GM19238 (cell line): Measurements from ENCODE around the gene CCP110.
A peak's percentile ranks its signal among the peaks of the same experiment; 100 is the strongest.

ENCODE experiments used
- DNase-seq: peaks from one replicate; pipeline ENCODE4 v3.0.0; 2011; ENCODE audit warnings: low spot score; ENCODE audit not compliant: insufficient read length

CCP110 gene, protein sequence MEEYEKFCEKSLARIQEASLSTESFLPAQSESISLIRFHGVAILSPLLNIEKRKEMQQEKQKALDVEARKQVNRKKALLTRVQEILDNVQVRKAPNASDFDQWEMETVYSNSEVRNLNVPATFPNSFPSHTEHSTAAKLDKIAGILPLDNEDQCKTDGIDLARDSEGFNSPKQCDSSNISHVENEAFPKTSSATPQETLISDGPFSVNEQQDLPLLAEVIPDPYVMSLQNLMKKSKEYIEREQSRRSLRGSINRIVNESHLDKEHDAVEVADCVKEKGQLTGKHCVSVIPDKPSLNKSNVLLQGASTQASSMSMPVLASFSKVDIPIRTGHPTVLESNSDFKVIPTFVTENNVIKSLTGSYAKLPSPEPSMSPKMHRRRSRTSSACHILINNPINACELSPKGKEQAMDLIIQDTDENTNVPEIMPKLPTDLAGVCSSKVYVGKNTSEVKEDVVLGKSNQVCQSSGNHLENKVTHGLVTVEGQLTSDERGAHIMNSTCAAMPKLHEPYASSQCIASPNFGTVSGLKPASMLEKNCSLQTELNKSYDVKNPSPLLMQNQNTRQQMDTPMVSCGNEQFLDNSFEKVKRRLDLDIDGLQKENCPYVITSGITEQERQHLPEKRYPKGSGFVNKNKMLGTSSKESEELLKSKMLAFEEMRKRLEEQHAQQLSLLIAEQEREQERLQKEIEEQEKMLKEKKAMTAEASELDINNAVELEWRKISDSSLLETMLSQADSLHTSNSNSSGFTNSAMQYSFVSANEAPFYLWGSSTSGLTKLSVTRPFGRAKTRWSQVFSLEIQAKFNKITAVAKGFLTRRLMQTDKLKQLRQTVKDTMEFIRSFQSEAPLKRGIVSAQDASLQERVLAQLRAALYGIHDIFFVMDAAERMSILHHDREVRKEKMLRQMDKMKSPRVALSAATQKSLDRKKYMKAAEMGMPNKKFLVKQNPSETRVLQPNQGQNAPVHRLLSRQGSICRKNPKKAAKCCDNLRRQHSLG

DNA sequence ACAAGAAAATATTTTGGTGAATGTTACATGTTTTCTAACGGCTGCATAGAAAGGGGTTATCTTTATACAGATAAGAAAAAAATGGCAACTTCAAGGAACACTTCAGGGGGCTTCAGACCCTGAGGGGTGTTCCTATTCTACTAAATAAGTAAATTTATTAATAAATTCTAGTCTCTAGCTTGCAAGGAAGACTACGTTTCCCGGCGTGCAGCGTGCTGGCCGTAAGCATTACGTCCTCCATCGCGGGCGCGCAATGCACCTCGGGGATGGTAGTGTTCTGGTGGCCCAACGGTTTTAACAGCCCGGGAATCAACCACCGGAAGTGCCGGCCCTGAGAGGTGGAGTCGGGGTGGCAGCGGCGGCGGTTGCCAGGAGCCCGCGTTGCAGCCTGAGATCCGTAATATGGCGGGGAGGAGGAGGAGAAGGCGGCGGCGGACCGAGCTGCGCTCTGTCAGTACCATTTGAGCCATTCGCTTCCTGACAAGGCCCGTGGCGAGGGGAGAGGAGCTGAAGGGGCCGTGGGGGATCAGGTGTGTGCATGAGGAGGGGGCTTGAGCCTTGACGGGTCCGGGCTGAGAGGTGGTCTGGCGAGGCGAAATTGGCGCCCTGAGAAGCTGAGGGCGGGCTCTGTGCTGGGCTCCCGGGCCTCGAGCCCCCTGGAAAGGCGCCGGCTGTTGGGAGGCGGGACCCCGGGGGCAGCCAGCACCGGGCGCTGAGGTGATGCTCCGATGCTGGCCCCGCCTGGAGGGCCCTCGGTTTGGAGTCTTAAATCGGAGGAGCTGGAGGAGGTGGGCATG lies at the start of gene CCP110:
TSS of gene CCP110 (plus strand) at position 384 of the 797 bp plus-strand sequence. CDS start 3,940 bp downstream, outside the sequence.
- DNase-seq, result peak; percentile 83

DNA sequence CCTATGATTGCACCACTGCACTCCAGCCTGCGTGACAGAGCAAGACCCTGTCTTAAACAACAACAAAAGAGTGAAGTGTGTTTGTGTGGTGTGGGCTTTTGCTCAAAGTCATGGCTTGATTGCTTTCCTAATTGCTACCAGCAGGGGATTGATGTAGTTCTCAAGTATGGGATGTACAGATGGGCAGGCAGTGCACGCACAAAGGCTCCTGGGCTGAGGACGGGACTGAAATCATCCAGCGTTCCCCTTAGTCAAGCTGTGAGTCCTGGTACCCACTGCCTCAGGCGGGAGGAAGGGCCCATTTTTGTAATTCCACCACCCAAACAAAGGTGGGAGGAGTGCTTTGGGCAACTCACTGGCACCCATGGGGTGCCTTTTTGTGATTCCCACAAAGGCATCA lies 49.1 kb upstream of the CCP110 start:
- DNase-seq, result no peak

DNA sequence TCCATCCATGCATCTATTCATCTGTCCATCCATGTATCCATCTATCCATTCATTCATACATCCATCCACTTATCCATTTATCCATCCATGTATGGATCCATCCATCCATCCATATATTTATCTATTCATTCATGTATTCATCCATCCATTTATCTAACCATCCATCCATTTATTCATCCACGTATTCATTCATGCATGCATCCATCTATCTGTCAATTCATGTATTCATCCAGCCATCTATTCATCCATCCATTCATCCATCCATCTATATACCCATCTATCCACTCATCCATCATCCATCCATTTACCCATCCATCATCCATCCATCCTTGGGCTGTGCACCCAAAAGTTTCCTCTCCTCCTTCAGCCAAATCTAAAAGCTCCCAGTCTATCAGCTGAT lies 45.2 kb upstream of the CCP110 start:
- no peak for DNase-seq

DNA sequence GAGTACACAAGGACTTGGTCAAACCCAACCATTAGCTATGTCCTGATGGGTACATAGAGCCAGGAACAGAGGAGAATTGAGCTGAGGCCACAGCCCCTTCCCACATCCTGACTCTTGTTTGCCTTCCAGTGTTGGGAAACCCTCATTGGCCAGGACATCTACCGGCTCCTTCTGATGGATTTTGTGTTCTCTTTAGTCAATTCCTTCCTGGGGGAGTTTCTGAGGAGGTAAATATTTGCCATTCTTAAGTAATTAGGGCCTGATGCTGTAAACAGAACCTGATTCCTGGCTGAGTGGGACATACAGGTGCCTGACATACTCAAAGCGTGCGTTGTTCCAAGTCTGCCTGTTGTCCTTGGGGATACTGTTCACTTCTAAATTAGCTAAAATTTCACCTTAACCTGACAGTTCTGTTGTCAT lies 44.4 kb upstream of the CCP110 start:
- DNase-seq, result no peak

DNA sequence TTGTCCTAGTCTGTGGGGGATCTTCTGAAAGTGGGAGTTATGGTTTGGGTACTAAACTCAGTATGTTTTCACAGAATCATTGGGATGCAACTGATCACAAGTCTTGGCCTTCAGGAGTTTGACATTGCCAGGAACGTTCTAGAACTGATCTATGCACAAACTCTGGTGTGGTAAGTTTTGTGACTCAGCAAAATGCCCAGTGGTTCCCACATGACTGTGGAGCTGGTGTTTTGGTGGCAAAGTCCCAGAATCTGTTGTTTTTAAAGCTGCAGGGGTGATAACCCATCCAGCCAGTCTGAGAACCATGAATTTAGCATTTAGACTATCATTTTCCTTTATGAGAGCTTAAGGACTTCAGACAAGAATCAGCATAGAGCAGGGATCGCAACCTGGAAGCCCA lies 42.4 kb upstream of the CCP110 start:
- no peak for DNase-seq

DNA sequence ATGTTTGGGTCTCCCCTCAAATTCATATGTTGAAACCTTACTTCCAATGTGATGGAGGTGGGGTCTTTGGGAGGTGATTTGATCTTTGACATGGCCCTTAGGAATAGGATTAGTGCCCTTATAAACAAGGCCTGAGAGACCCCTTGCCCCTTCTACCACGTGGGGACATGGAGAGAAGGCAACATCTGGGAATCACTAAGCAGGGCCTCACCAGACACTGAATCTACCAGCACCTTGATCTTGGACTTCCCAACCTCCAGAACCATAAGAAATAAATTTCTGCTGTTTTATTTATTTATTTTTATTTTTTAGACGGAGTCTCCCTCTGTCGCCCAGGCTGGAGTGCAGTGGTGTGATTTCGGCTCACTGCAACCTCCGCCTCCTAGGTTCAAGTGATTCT lies 42.0 kb upstream of the CCP110 start:
- DNase-seq, result no peak

DNA sequence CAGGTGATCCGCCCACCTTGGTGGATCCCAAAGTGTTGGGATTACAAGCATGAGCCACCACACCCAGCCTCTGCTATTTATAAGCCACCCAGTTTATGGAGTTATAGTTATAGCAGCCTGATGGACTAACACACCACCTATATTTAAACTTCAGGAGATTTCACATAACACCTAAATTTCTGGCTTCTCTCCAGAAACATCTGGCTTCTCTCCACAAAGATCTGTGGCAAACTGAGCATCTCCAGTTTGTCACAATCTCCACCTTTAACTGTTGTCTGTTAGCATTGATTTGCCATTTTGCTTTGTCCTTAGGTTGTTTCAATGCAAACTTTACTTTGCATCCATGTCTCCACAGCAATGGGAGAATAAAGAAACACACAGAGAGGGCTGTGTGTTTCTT lies 41.5 kb upstream of the CCP110 start:
- no peak for DNase-seq

DNA sequence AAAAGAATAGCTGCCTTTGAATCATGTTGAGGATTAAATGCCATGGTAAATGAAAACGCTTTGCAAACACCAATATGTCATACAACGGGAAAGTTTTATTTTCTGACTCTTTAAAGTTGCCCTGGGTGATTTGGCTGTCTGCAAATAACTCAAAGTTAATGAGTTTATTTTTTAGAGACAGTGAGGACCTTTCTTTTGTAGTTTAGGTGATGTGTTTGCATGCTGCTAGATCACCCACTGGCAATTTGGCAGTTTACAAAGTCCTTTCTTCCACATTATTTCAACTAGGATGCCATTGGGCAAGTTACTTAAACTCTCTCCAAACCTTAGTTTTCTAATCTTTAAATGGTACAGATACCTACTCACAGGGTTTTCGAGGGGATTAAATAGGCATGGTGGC lies 39.6 kb upstream of the CCP110 start:
- no peak for DNase-seq

DNA sequence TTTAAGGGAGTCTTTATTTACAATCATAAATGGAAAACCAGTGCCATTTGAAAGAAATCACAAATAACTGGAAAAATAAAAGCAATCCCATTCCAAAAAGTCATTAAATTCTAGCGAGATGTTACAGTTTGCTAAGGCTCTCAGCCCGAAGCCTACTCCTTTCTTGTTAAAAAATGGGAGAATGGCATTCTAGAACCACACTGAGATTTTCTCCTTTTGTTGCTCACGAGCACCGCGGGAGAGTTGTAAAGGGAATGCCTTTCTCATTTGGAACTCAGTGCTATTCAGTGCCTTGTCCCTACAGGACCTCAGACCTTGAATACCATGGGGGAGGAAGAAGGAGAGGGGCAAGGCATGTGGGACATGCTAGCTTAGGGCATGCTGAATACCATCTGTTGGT lies 38.1 kb upstream of the CCP110 start:
- no peak for DNase-seq

DNA sequence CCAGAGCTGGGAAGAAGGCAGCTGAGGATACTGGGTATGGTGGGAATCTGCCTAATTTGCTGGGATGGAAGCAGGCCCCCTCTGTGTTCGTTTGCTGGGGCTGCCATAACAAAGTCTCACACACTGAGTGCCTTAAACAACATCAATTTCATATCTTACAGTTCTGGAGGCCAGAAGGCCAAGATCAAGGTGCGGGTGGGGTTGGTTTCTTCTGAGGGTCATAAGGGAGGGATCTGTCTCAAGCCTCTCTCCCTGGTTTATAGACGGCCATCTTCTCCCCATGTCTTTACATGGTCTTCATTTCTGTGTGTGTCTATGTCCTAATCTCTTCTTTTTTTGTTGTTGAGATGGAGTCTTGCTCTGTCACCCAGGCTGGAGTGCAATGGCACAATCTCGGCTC lies 37.7 kb upstream of the CCP110 start:
- DNase-seq, result no peak

DNA sequence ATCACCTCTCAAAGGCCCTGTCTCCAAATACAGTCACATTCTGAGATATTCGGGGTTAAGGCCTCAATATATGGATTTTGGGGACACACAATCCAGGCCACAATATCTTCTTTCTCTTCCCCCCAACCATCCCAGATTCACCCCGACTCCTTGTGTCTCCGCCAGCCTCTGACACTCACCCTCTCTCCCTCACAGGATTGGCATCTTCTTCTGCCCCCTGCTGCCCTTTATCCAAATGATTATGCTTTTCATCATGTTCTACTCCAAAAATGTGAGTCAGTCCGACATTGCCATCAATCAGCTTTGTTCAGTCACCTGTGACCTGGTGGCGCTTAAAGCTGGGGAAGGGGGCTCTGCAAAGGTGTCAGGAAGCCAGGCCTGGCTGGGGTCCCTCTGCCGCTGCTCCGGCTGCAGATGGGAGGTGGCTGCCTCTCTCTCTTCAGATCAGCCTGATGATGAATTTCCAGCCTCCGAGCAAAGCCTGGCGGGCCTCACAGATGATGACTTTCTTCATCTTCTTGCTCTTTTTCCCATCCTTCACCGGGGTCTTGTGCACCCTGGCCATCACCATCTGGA lies 36.9 kb upstream of the CCP110 start:
- no peak for DNase-seq

DNA sequence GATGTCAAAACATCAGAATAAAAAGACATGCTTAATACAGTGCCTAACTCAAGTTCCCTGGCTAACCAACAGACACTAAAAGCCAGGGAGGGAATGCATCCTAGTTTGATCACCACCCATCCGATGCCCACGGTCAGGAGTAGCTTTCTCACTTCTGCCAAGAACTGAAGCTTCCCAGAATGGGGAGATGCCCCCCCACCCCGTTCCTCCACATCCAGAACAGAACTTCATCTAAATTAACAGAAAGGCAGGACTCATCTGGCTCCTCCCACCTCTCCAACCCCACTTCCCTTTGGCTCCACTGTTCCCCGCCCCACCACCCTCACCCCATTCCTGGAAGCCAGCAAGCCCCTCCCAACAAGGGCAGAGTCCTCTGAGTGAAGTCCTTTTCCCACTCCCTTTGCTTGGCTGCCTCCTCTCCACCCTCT lies 35.5 kb upstream of the CCP110 start:
- DNase-seq, result no peak

DNA sequence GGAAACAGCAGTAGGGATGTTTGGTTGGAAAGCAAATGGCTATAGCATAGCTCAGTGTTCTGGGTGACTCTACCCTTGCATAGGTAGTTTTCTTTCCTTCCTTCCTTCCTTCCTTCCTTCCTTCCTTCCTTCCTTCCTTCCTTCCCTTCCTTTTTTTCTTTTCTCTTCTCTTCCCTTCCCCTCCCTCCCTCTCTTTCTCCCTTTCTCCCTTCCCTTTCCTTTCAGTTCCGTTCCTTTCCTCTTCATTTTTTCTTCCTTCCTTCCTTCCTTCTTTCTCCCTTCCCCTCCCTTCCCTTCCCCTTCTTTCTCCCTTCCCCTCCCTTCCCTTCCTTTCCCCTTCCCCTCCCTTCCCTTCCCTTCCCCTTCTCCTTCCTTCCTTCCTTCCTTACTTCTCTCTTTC lies 33.1 kb upstream of the CCP110 start:
- no peak for DNase-seq

DNA sequence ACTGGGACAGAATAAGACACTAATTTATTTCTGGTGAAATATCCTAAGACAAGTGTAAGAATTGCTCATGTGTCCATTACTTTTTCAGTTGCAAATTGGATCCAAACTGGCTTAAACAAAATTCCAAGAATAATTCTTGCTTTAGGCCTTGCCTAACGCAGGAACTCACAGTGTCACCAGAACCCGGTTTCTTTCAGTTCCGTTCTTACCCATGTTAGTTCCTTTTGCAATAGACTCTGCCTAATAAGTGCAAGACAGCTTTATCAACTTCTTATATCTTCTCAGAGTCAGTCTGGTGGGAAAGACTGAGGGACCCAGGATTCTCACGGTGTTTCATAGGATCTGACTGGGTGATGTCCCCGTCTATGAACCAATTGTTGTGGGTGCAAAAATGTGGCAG lies 26.6 kb upstream of the CCP110 start:
- DNase-seq, result no peak

DNA sequence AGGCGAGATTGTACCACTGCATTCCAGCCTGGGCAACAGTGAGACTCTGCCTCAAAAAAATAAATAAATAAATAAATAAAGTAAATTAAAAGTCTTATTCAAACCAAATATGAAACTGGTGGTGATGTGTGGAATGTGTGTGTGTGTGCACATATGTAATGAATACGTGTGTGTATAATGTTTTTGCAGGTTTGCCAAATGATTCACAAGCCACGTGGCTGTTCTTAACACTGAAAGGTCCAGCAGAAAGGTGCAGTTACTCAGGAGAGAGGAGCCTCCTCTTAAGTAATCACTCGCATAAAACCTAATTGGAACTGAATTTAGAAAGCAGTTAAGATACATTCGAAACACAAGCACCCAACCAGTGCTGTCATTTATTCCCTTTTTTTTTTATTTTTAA lies 24.7 kb upstream of the CCP110 start:
- DNase-seq, result no peak

DNA sequence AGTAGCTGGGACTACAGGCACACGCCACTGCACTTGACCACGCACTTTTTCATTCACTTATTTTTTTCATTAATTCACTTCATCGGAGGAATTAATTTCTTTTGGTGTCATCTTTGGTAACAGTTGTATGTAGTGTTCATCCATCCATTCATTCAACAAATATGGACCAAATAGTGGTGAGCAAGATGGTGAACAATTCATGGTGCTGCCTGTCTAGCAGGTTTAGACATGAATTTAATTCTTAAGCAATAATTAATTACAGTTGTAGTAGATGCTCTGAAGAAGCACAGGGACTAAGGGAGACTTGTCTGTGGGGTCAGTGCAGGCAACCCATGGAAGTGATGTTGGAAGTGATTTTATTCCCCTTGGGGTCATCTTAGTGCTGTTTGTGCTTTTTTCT lies 24.3 kb upstream of the CCP110 start:
- DNase-seq, result no peak

DNA sequence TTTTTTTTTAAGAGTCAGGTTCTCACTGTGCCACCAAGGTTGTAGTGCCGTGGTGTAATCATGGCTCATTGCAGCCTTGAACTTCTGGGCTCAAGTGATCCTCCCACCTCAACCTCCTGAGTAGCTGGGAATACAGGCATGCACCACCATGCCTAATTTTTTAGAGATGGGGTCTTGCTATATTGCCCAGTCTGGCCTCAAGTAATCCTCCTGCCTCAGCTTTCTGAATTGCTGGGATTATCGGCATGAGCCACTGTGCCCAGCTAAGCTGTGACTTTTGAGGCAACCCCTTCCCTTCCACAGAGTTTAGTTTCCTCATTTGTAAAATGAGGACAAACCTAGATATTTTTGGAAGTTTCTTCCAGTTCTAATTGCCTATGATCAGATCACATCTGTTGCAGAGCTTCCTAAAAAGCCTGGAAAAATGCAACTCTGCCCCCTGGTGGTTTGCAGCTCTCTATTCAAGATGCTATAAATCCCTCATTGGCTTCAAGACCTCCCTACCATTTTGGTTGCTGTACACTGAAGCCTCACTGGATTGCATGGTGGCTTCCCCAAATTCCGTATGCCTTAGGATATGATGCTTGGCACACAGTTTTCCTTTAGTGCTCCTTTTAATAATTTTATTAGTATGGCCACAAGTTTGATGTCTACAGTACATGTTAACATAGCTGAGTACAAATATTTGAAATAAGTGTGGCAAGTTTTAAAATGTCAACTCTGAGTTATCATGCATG lies 21.2 kb upstream of the CCP110 start:
- no peak for DNase-seq

DNA sequence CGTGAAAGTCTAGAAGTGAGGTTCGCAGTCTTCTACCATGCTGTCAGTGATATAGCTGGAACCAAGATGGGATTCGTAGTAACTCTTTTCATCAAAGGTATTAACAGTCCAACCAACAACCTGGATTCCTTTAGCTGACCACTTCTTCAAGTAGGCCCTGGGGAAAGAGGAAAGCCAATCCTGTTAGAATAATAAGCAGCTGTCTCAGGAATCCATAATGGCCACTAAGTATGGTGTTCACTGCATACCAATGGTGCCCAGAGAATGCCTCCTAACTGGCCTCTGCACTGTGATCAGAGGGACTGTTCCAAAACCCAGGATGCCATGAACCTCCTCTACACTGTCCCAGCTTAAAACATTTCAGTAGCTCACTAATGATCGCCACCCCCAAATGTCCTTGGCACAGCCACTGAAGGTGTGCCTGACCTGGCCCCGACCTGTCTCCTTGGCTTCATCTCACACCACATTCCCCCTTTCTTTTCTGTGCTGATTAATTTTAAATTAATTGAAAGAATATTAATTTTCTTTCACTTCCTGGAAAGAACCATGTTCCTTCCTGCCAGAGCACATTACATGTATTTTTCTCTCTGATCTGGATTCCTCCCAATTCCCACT lies 20.2 kb upstream of the CCP110 start:
- DNase-seq, result no peak

DNA sequence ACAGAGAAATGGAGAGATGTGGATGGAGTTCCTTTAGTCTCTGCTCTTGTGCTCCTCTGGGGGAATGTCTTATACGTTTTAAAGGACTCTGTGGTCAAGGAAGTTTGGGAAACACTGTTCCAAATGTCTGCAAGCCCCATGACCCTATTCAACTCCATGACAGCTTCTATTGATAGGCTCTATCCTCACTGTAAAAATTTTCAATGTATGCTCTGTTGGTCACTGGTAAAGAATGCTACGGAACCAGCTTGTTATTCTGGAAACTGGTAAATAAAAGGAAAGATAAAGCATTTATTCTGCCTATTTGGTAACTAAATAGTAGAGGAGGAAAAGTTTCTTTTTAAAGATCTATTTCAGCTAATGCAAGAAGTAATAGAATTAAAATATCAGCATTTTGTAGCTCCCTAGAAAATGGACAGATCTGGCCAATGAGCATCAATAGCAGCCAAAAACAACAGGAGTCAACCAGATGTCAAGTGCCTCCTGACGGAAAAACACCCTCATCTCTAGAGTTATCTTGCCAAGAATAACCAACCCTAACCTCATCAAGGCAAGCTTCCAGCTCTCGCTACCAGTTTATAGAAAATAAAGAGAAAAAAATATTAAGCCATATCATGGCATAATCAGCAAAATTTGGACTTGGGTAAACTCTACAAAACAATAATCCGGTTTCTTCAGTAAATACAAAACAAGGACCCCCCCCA lies 18.0 kb upstream of the CCP110 start:
- no peak for DNase-seq
